ENCODE results near the gene CD40.

DNA sequence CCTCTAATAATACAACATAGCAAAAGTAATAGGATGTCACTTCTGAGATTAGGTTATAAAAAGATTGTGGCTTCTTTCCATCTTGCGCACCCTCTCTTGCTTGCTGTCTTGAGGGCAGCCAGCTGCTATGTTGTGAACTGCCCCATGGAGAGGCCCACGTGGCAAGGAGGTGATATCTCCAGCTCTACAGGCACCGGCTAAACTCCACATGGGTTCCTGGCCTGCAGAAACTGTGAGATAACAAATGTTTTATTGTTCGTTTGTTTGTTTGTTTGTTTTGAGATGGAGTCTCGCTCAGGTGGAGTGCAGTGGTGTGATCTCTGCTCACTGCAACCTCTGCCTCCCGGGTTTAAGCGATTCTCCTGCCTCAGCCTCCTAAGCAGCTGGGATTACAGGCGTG, 38.0 kb downstream of the CD40 start:
- no peak for TF ChIP-seq POLR2A (IDR thresholded peaks at IDR 0.05)
- TF ChIP-seq, protein P1, sequence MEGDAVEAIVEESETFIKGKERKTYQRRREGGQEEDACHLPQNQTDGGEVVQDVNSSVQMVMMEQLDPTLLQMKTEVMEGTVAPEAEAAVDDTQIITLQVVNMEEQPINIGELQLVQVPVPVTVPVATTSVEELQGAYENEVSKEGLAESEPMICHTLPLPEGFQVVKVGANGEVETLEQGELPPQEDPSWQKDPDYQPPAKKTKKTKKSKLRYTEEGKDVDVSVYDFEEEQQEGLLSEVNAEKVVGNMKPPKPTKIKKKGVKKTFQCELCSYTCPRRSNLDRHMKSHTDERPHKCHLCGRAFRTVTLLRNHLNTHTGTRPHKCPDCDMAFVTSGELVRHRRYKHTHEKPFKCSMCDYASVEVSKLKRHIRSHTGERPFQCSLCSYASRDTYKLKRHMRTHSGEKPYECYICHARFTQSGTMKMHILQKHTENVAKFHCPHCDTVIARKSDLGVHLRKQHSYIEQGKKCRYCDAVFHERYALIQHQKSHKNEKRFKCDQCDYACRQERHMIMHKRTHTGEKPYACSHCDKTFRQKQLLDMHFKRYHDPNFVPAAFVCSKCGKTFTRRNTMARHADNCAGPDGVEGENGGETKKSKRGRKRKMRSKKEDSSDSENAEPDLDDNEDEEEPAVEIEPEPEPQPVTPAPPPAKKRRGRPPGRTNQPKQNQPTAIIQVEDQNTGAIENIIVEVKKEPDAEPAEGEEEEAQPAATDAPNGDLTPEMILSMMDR (IDR thresholded peaks at IDR 0.05): no peak

Data from upper lobe of left lung (tissue), 4 donors.